ENCODE data around the gene SLC39A9.

- TF ChIP-seq CTCF (IDR thresholded peaks at IDR 0.05 in 2 of 3, conservative IDR thresholded peaks at IDR 0.05 in 1 of 3; ENCODE audit: control insufficient read depth in 2 of 3, extremely low read depth in 1 of 3, insufficient read depth in 1 of 3, low read depth in 3 of 3, low read length in 3 of 3) = no peak
- TF ChIP-seq POLR2AphosphoS5 (IDR thresholded peaks at IDR 0.05; ENCODE audit: low read length) = no peak
- TF ChIP-seq RFX5 (IDR thresholded peaks at IDR 0.05; ENCODE audit: low read depth, low read length) = no peak
- TF ChIP-seq NFIC (IDR thresholded peaks at IDR 0.05; ENCODE audit: low read depth, low read length) = no peak
- TF ChIP-seq RAD21 (IDR thresholded peaks at IDR 0.05; ENCODE audit: insufficient read depth, low read depth, low read length) = no peak
- no peak for TF ChIP-seq GABPA (IDR thresholded peaks at IDR 0.05; ENCODE audit: low read depth)
- TF ChIP-seq E2F4 (IDR thresholded peaks at IDR 0.05; ENCODE audit: low read depth, low read length) = no peak
- TF ChIP-seq ZBTB4 (CRISPR knock-in tag; IDR thresholded peaks at IDR 0.05) = no peak
- TF ChIP-seq USF2 (IDR thresholded peaks at IDR 0.05; ENCODE audit: borderline replicate concordance, low read depth, low read length) = no peak
- no peak for TF ChIP-seq POLR2A (IDR thresholded peaks at IDR 0.05; ENCODE audit: low read depth, low read length)
- no peak for TF ChIP-seq SRF (IDR thresholded peaks at IDR 0.05; ENCODE audit: low read depth in 2 of 2, low read length in 2 of 2)
These were observed 102.9 kb downstream of the SLC39A9 start for GRCh38 chr14:69501423-69501838.
